Measurements from ENCODE around the gene DOK6.

The DOK6 gene

GRCh38 chr18:69895066-69896047, 494.7 kb downstream of the DOK6 start:
- no peak overlapping the region for H3K27ac Mint-ChIP-seq
- H3K9me3 Mint-ChIP-seq: peaks cover 11% of the 10 kb centered on the region
- no peaks in the 10 kb centered on the region for H3K36me3 Mint-ChIP-seq (ENCODE audit: low read depth)
- TF ChIP-seq CTCF (IDR thresholded peaks at IDR 0.05): no peak
- no peaks in the 10 kb centered on the region for H3K27me3 Mint-ChIP-seq (ENCODE audit: low read depth, poor library complexity)
- no peak for DNase-seq
- H3K4me3 Mint-ChIP-seq: no peak overlapping the region
- H3K4me1 Mint-ChIP-seq: no peaks in the 10 kb centered on the region

GRCh38 chr18:69897397-69898108, 496.9 kb downstream of the DOK6 start:
- peaks cover 7% of the 10 kb centered on the region for H3K9me3 Mint-ChIP-seq

GRCh38 chr18:69898241-69898861, 497.7 kb downstream of the DOK6 start:
- no peak for DNase-seq
- H3K27ac Mint-ChIP-seq: peak overlapping the region; percentile 9
- H3K27me3 Mint-ChIP-seq (ENCODE audit: low read depth, poor library complexity): peaks cover 3% of the 10 kb centered on the region
- H3K4me1 Mint-ChIP-seq: no peaks in the 10 kb centered on the region
- H3K4me3 Mint-ChIP-seq: no peak overlapping the region
- TF ChIP-seq CTCF (IDR thresholded peaks at IDR 0.05): no peak
- H3K36me3 Mint-ChIP-seq (ENCODE audit: low read depth): no peaks in the 10 kb centered on the region
- H3K9me3 Mint-ChIP-seq: peaks cover 7% of the 10 kb centered on the region

More at GRCh38 chr18:69897397-69898108, 496.9 kb downstream of the DOK6 start:
- TF ChIP-seq CTCF (IDR thresholded peaks at IDR 0.05): no peak
- Mint-ChIP-seq H3K27ac (peak overlapping the region; percentile 69), H3K4me1 (no peaks in the 10 kb centered on the region), H3K36me3 (ENCODE audit: low read depth) (no peaks in the 10 kb centered on the region), H3K27me3 (ENCODE audit: low read depth, poor library complexity) (peaks cover 3% of the 10 kb centered on the region), H3K4me3 (no peak overlapping the region)
- no peak for DNase-seq

All from nephron progenitor cell (in vitro differentiated cells).